NOMO-1 (cell line): ENCODE measurements around the gene MARS1.
"Not testable (repeated sequence)": the region's sequence is repeated elsewhere in the genome, so short reads cannot be mapped to it uniquely, and the experiment has no call there.

Experiments
- DNase-seq, 2 experiments: peaks; one replicate each; lab custom pipeline; 2025; ENCODE audit not compliant: unreplicated experiment in 2 of 2; lab: John Stamatoyannopoulos, UW

MARS1 gene

DNA sequence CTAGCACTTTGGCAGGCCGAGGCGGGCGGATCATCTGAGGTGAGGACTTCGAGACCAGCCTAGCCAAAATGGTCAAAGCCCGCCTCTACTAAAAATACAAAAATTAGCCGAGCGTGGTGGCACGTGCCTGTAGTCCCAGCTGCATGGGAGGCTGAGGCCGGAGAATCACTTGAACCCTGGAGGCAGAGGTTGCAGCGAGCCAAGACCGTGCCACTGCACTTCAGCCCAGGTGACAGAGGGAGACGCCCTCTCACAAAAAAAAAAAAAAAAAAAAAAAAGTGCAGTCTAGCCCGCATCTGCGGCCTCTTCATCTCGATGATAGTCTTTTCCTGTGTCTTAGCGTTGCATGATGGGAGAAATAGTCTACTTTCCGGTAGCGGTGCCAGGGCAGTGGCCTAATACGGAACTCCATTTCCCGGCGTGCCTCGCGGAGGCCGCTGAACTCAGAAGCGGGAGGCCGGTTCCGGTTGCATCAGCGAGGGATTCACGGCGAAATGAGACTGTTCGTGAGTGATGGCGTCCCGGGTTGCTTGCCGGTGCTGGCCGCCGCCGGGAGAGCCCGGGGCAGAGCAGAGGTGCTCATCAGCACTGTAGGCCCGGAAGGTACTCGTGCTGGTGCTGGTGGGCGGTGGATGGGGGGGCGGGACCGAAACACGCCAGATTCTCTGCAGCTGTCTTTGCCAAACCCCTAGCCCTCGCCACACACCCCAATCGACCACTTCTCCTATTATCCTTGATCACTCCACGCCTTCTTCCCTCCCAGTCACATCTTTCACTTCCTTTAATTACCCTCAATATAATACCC lies at the start of gene MARS1:
MARS1 (plus strand) TSS at position 472 of the 805 bp plus-strand sequence; CDS start at position 495, 23 bp downstream.
- DNase-seq = peak; percentile 96 to 98

DNA sequence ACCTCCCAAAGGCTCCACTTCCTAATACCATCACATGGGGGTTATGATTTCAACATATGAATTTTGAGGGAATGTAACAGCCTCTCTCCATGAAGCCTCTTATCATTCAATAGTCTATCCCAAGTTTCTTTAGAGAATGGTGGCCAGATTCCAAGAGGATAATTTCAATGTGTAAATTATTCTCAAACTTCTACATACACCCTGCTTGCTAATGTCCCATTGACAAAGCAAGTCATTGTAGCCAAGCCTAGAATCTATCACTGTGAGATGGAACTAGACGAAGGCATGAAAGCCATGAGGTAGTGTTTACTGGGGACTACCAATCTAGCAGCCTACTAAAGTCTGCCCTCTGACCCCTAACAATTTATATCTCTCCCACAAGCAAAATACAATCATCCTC lies 49.5 kb upstream of the MARS1 start:
- no peak for DNase-seq

DNA sequence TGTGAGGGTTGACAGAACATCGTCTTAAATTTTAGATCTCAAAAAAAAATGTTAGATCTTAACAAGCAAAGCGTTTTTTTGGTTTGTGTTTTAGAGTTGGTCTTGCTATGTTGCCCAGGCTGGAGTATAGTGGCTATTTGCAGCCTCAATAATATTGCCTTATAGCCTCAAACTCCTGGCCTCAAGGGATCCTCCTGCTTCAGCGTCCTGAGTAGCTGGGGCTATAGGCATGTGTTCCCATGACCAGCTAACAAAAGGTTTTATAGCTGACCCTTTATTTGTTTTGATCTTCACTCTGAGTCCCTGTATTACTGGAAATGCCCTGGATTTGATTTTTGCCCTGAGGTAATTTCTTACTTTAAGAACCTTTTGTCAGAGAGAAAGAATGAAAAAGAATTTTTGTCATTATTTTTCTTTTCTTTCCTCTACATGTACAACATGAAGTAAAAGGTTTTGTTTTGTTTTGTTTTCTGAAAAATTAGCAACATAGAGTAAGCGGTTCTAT lies 48.1 kb upstream of the MARS1 start:
- DNase-seq = no peak

DNA sequence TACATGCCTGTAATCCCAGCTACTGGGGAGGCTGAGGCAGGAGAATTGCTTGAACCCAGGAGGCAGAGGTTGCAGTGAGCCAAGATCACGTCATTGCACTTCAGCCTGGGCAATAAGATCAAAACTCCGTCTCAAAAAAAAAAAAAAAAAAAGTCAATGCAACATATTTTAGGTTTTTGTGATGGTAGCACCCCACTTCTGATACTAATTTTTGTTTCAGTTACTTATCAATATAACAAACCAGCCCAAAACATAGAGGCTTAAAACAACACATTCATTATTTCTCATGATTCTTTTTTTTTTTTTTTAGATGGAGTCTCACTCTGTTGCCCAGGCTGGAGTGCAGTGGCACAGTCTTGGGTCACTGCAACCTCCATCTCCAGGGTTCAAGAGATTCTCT lies 46.5 kb upstream of the MARS1 start:
- not testable (repeated sequence) for DNase-seq

DNA sequence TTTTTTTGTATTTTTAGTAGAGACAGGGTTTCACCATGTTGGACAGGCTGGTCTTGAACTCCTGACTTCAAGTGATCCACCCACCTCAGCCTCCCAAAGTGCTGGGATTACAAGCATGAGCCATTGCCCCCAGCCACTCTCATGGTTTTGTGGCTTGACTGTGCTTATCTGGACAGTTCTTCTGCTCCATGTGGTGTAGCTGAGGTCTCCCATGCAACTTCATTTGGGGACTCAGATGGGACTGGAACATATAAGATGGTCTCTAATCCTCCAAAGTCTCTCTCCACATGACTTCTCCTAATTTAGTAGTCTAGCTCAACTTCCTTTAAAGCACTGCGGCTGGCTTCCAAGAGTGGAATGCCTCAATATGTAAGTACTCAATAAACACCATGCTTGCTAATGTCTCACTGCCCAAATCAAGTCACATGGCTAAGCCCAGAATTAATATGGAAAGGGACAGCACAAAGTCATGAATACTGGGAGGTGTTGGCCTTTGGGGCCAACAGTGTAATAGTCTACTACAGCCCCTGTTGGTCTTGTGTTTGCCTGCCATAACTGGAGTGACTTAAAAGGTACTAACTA lies 45.9 kb upstream of the MARS1 start:
- DNase-seq = no peak

DNA sequence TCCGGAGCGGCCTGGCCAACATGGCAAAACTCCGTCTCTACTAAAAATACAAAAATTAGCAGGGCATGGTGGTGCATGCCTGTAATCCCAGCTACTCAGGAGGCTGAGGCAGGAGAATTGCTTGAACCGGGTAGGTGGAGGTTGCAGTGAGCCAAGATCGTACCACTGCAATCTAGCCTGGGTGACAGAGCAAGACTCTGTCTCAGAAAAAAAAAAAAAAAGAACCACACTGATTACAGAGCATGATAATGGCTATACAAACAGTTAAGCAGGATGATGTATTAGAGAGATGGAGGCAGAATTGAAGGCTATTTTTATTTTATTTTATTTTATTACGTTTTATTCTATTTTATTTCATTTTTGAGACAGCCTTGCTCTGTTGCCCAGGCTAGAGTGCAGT lies 43.5 kb upstream of the MARS1 start:
- DNase-seq = not testable (repeated sequence)

DNA sequence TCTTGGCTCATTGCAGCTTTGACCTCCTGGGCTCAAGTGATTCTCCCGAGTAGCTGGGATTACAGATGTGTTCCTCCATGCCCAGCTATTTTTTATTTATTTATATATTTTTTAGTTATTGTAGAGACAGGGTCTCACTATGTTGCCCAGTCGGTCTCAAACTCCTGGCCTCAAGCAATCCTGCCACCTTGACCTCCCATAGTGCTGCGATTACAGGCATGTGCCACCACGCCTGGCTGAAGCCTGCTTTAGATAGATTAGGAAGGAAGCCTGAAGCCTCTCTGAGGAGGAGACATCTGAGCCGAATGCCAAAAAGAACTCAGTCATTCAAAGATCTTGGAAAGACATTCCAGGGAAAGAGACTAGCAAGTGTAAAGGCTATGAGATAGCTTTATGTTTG lies 43.1 kb upstream of the MARS1 start:
- DNase-seq = no peak

DNA sequence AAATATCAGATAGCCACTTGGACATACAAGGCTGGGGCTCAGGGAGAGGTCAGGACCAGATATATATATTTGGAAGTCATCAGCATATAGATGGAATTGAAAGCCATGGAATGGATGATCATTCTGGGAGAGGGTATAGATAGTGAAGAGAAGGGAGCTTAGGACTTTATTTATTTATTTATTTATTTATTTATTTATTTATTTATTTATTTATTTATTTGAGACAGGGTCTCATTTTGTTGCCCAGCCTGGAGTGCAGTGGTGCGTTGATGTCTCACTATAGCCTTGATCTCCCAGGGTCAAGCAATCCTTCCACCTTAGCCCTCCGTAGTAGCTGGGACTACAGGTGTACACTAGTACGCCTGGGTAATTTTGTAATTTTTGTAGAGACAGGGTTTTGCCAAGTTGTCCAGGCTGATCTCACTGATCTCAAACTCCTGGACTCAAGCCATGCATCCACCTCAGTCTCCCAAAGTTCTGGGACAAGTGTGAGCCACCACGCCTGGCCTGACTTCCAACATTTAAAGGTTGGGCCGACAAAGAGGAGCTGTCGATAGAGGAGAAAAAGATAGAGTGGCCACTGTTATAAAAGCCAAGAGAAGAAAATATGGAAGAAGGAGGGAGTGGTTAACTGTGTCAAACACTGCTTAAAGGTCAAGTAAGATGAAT lies 41.4 kb upstream of the MARS1 start:
- no peak for DNase-seq

DNA sequence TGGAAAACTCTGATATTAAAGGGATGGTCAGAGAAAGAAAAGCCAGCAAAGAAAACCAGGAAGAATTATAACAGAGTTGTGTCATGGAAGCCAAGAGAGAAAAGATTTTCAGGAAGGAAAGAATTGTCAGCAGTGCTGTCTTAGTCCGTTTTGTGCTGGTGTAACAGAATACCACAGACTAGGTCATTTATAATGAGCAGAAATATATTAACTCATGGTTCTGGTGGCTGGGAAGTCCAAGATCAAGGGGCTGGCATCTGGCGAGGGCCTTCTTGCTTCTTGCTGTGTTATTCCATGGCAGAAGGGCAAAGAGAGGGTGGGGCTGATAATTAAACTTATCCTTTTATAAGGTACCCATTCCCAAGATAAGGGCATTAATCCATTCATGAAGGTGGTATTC lies 39.2 kb upstream of the MARS1 start:
- DNase-seq = no peak

DNA sequence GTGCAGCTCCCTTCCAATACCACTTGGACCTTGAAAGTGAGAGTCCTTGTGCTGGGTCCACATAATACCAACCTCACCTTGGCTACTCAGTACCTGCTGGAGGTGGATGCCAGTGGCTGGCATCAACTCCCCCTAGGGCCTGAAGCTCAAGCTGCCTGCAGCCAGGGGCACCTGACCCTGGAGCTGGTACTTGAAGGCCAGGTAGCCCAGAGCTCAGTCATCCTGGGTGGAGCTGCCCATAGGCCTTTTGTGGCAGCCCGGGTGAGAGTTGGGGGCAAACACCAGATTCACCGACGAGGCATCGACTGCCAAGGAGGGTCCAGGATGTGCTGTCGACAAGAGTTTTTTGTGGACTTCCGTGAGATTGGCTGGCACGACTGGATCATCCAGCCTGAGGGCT lies 38.5 kb upstream of the MARS1 start:
- no peak for DNase-seq

DNA sequence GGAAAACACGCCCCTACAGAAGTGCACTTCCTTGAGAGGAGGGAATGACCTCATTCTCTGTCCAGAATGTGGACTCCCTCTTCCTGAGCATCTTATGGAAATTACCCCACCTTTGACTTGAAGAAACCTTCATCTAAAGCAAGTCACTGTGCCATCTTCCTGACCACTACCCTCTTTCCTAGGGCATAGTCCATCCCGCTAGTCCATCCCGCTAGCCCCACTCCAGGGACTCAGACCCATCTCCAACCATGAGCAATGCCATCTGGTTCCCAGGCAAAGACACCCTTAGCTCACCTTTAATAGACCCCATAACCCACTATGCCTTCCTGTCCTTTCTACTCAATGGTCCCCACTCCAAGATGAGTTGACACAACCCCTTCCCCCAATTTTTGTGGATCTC lies 37.8 kb upstream of the MARS1 start:
- no peak for DNase-seq

DNA sequence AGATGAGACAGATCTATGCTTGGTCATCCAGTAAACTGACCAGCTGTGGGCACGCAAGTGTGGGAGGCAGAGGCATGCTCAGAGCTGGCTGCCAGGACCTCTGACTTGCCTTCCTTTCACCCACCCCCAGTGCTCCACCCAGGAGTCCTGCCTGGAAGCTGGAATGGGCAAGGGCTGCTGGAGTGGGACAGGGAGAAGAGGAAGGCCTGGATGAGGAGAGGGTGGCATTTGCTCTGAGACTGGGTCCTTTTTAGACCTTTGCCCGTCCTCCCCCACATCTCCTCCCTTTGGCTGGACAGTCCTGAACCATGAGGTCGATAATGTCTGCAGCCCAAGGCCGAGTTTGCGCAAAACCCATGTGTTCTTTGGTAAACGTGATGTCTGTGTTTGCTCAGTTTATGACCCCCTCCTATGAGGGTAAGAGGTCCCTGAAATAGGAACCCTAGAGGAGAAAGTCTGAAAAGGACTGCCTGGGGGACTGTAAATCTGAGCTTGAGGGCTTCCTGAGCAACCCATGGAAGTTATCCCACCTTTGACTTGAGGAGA lies 36.6 kb upstream of the MARS1 start:
- DNase-seq = no peak

DNA sequence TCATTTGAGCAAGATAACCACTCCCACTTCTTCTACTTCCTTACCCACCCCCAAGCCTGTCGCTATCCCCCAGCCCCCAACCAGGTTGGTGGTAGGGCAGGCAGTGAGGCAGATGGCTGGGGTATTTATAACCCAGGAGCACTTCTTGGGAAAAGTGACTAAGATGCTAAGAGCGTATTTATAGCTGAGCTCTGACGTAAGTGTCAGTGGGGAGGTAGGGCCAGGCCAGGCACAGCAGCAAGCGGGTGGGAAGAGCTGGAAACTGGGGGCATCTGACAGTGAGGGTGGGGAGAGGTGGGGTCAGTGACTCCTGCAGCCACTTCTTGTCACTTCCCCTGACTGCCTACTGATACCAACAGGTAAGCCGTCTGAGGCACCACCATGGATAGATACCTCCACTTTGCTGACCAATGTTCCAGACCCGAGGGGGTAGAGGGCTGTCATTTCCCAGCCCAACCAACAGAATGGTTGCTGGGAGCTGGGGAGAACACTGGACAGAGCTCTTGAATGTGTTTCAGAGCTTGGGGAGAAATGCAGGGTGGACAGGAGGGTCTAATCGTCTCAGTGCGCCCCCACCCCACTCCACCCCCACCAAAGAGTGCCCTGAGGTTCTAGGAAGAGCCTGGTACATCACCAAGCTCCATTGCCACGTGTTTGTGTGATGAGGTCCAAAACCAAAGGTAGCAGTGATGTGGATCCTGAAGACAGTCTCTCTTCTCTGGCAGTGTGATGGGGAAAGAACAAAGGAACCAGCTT lies 35.5 kb upstream of the MARS1 start:
- no peak for DNase-seq

DNA sequence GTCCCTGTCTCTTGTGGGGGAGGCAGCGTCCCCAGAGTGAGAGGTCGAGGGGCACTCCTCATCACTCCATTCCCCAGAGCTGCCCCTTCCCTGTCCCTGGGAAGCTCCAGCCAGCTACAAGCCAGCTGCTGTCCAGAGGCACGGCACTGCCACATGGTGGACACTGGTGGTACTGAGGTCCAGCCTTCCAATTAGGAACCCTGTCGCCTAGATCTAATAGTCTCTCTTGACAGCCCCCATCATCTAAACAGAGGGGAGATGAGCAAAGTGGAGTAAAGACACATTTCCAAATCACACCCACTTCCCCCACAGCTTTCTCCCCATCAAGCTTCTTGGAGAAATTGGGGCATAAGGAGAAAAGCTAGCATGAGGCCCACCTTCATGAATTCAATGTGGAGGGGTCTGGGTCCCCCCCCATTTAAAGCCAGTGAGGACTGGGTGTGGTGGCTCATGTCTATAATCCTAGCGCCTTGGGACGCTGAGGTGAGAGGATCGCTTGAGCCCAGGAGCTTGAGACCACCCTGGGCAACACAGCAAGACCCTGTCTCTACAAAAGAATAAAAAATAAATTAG lies 34.8 kb upstream of the MARS1 start:
- DNase-seq = peak; percentile 10 to 46

DNA sequence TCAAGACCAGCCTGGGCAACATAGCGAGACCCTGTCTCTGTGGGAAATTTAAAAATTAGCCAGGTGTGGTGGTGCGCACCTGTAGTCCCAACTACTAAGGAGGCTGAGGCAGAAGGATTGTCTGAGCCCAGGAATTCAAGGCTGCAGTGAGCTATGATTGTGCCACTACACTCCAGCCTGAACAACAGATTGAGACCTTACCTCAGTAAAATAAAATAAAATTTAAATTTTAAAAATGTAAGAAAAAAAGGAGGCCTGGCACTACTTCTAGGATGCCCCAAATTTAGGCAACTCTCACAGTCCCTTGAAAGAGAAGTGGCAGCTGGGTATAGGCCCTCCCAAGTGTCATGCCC lies 33.7 kb upstream of the MARS1 start:
- no peak for DNase-seq

DNA sequence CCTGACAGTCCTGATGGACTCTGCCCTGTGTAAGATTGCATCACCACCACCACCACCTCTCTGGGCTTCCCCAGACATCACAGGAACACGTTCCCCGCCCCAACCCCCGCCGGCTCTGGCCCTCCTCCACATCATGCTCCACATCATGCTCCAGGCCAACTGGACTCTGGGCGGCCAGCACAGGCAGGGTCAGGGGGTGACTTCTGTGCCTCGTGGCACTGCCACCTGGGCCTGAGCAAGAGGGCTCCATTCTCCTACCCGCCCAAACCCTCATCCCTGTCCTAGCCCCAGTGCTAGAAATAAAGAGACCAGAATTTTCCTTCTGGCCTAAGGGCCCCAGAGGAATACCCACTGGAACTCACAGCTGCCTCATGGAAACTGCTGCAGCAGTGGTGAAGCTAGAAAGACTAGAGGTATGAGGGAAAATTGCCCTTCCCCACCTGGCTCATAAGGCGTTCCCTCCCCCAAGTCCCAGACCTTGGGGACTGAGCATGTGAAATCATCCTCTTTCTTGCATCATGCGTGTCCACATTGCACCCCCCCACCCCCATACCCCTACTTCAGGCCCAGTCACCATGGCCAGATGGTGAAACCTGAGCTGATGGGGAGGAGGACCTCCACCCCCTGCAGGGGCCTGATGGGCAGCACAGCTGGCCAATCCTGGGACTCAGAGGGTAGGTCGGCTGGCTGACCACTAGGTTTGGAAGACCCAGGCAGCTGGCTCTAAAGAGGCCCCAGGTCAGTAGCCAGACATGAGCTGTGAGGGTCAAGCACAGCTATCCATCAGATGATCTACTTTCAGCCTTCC lies 33.1 kb upstream of the MARS1 start, which contains the start of gene INHBE:
INHBE (plus strand) TSS at position 742 of the 808 bp plus-strand sequence. CDS start 230 bp downstream, outside the sequence.
- DNase-seq = peak; percentile 33 to 38

DNA sequence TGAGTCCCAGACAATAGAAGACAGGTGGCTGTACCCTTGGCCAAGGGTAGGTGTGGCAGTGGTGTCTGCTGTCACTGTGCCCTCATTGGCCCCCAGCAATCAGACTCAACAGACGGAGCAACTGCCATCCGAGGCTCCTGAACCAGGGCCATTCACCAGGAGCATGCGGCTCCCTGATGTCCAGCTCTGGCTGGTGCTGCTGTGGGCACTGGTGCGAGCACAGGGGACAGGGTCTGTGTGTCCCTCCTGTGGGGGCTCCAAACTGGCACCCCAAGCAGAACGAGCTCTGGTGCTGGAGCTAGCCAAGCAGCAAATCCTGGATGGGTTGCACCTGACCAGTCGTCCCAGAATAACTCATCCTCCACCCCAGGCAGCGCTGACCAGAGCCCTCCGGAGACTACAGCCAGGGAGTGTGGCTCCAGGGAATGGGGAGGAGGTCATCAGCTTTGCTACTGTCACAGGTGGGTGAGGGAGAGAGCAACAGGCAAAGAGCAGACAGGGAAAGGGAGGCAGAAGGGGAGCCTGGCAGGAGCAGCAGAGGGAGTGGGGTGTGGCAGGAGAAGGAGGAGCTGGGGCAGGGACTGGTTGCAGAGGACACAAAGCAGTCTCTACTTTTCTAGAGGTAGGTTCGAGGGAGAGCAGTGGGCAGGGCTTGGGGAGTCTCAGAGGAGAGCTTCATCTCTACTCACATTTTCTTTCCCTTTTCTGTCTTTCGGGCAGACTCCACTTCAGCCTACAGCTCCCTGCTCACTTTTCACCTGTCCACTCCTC lies 32.3 kb upstream of the MARS1 start:
- DNase-seq = no peak

DNA sequence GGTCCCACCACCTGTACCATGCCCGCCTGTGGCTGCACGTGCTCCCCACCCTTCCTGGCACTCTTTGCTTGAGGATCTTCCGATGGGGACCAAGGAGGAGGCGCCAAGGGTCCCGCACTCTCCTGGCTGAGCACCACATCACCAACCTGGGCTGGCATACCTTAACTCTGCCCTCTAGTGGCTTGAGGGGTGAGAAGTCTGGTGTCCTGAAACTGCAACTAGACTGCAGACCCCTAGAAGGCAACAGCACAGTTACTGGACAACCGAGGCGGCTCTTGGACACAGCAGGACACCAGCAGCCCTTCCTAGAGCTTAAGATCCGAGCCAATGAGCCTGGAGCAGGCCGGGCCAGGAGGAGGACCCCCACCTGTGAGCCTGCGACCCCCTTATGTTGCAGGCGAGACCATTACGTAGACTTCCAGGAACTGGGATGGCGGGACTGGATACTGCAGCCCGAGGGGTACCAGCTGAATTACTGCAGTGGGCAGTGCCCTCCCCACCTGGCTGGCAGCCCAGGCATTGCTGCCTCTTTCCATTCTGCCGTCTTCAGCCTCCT lies 31.6 kb upstream of the MARS1 start:
- peak; percentile 13 to 41 for DNase-seq
